GM12891 (cell line): ENCODE results near the gene MFAP4. TPM values are rescaled to one million over a fixed set of nuclear protein-coding genes. Genes with fewer than 3 reads are reported as not detected.

ENCODE experiments used
- DNase-seq: peaks from one replicate; pipeline ENCODE4 v3.0.0; 2011; ENCODE audit warnings: low spot score; ENCODE audit not compliant: insufficient read length
- FAIRE-seq: peaks from 2 replicates; lab custom pipeline; 2011; peaks lifted over from hg19 to GRCh38; lab: Jason Lieb, UNC
- PAX5 ChIP-seq: IDR thresholded peaks from 2 replicates; pipeline ENCODE4 v1.6.1; 2011; ENCODE audit warnings: low read length, moderate library complexity, mild to moderate bottlenecking; ENCODE audit not compliant: insufficient read depth, severe bottlenecking
- POLR2A ChIP-seq: IDR thresholded peaks from 2 replicates; pipeline ENCODE4 v1.6.1; 2011; ENCODE audit warnings: low read depth, low read length, control low read depth
- POLR2AphosphoS5 ChIP-seq: IDR thresholded peaks from 2 replicates; pipeline ENCODE4 v1.6.1; 2011; ENCODE audit warnings: low read depth, low read length, control low read depth
- POU2F2 ChIP-seq: IDR thresholded peaks from 2 replicates; pipeline ENCODE4 v1.6.1; 2011; ENCODE audit warnings: low read depth, mild to moderate bottlenecking, control low read depth, low read length, moderate library complexity
- SPI1 ChIP-seq: IDR thresholded peaks from 2 replicates; pipeline ENCODE4 v1.6.1; 2011; ENCODE audit warnings: low read depth, low read length, control low read depth
- TAF1 ChIP-seq: IDR thresholded peaks from 2 replicates; pipeline ENCODE4 v1.6.1; 2011; ENCODE audit warnings: low read depth, low read length, control low read depth
- polyA plus RNA-seq: library from polyadenylated mRNA; unstranded; fragments of >200 nt; gene quantifications from one replicate; pipeline ENCODE4 v1.2.1, GENCODE V29; 2012; ENCODE audit warnings: low read depth, missing spikeins, inconsistent platforms; ENCODE audit not compliant: missing spikeins

The MFAP4 gene, protein sequence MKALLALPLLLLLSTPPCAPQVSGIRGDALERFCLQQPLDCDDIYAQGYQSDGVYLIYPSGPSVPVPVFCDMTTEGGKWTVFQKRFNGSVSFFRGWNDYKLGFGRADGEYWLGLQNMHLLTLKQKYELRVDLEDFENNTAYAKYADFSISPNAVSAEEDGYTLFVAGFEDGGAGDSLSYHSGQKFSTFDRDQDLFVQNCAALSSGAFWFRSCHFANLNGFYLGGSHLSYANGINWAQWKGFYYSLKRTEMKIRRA
- 0.08 TPM for polyA plus RNA-seq

DNA sequence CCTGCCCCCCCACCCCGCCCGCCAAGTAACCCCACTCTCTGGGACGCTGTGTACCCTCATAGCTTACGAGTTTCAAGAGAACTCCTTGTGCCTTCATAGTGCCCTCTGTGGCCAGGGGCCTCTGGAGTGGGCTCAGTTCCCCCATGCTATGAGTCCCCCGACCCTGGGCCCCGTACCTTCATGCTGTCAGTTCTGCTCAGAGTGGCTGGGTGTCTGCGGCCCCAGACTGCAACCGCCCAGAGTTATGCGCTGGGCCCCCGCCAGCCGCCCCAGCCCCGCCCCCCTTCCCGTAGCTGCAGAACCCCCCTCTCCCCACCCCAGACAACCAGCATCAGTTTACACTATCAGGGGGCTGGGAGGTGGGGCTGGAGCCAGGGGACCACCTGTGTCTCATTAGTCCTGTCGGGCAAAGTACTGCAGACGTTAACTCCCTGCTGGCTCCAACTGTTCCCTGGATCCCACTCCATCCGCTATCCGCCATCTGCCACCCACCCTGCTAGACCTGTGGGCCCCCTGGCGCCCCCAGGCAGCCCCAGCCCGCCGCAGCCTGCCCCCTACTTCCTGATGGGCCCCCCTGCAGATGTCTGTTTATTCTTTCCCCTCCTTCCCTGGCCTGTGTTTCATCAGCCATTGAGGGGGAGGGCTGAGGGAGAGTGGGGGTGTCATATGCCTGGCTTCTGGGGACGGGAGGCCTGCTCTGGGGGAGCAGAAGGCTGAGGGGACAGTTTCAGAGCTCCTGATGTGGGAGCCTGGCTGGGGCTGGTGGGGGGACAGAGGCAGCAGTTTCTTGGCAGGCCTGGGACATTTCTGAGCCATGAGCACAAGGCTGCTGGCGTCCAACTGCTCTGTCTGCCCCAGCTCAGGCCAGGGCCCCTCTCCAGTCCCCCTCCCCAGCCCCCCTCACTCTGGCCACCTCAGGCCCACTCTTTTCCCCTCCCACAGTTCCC lies at the start of gene MFAP4:
Gene MFAP4, minus strand, starts transcription at position 217 of the 947 bp plus-strand sequence. Its CDS starts 35 bp downstream, at position 182.
- TF ChIP-seq PAX5 (no peak), POLR2AphosphoS5 (no peak), POU2F2 (no peak), SPI1 (no peak), POLR2A (no peak), TAF1 (no peak)
- FAIRE-seq (no peak), DNase-seq (no peak)

DNA sequence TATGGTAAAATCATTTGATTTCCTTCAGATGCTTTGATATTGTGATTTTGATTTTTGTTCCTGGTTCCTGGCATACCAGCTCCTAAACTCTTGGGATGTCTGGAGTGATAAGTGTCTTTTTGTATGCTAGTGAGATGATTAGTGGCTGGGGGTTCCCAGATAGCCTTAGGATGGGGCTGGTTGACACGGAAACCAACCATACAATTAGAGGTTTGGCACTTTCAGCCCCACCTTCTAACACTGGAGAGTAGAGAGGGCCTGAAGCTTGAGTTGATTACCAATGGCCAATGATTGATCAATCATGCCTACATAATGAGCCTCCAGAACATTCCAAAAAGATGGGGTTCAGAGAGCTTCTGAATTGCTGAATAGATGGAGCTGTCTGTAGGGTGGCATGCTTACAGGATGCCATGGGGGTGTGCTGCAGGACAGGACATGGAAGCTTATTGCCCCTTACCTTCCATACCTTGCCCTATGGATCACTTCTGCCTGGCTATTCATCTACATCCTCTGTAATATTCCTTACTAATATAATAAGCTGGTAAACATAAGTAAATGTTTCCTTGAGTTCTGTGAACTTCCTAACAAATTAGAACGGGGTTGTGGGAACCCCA lies 46.8 kb upstream of the MFAP4 start:
- DNase-seq = no peak
- TF ChIP-seq PAX5 (no peak), POLR2AphosphoS5 (no peak), POLR2A (no peak), SPI1 (no peak), TAF1 (no peak), POU2F2 (no peak)
- no peak for FAIRE-seq

DNA sequence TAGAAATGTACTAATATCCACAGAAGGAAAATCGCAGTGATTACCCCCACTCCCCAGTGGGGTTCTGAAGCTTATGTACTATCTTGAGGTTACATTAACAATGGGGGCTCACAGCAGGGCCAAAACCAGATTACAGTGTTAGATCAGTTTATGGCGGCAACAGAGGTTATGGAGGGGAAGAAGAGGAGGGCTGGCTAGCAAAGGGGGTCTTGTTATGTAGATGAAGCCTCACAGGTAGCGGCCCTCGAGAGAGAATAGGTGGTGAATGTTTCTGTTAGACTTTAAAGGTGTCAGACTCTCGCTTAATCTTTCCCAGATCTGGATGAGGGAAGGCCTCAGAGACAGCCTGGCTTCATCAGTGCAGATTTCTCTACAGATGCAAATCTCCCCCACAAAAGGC lies 46.3 kb upstream of the MFAP4 start:
- TF ChIP-seq POLR2AphosphoS5 (no peak), TAF1 (no peak)
- FAIRE-seq (no peak), DNase-seq (no peak)

DNA sequence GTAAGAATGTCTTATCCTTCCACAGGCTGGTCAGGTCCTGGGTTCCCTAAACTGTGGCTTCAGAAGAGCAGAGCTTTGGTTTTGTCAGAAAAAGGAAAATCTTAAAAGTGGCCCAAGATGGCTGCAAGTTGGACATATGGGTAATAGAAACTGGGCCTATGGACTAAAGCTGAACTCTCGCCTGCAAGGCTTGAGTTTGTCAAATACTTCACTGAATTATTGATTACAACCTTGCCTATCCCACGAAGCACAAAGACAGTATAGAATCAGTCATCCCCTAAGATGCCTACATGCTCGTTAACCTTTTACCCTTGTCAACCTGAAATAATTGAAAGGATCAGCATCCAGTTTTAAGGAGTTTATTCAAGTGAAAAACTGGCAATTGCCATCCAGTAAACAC lies 44.7 kb upstream of the MFAP4 start:
- no peak for FAIRE-seq
- no peak for DNase-seq
- no peak for TF ChIP-seq SPI1

DNA sequence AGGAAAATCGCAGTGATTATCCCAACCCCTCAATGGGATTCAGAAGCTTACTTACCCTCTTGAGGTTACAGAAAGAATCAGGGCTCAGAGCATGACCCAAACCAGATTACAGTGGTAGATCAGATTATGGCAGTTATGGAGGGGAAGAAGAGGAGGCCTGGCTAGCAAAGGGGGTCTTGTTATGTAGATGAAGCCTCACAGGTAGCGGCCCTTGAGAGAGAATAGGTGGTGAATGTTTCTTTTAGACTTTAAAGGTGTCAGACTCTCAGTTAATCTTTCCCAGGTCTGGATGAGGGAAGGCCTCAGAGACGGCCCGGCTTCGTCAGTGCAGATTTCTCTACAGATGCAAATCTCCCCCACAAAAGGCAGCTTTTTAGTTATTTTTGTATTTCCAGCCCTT lies 39.6 kb upstream of the MFAP4 start:
- TF ChIP-seq SPI1 (no peak), POLR2A (no peak), TAF1 (no peak), POU2F2 (no peak), POLR2AphosphoS5 (no peak), PAX5 (no peak)
- DNase-seq (no peak), FAIRE-seq (no peak)

DNA sequence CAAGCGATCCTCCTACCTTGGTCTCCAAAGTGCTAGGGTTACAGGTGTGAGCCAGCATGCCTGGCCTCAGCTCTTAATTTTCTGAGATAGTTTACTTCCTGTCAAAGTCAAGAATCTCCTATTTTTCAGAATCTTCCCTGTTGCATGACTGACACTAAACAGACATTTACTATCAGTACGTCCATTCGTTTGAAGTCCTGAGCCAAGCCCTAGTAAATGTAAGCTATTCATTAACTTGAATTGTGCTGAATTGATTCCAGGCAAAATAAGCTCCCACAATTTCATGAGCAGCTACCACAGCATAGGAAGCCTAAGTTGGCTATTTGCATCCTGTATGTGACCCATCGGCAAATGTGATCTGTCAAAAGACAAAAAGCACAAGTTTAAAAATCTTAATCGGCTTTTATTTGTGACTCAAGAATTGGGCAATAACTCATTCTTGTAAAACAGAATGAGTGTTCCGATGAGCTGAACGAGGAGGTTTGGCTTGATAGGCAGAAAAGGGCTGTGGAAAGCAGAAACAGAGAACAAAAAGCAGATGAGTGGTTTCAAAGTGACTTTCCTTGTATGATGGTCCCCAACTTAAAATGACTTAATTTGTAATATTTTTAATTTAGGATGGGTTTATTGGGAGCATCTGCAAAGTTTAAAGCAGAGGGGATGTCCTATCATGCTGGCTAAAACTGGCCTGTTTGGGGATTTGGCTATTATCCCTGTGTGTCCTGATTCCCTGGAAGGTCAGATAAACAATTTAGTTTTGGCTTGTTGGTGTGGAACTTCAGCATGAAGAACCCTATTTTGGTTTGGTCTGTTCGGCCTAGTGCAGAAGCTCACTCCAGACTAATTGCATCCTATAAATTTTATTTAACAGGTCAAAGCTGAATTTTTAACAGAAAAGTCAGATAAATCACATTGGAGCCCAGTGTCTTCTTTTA lies 38.2 kb upstream of the MFAP4 start:
- no peak for FAIRE-seq
- DNase-seq = no peak
- TF ChIP-seq POU2F2 (no peak), PAX5 (no peak), POLR2A (no peak), POLR2AphosphoS5 (no peak), TAF1 (no peak), SPI1 (no peak)

DNA sequence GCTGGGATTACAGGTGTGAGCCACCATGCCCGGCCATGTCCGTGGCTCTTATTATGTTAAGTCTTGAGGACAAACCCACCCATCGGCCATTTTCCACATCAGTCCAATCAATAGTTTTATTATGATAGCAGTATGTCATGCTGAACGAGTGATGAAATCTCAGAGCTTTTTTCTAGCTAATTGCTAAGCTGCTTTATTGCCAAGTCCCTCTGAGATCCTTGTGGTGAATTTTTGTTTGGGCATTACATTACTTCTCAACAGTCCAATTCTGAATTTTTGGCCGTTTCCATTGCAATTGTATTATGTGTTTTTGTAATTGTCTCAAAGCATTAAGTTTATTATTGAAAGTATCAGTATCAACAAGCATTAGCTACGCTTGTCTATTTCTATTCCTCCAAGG lies 34.9 kb upstream of the MFAP4 start:
- DNase-seq = no peak
- FAIRE-seq = no peak

DNA sequence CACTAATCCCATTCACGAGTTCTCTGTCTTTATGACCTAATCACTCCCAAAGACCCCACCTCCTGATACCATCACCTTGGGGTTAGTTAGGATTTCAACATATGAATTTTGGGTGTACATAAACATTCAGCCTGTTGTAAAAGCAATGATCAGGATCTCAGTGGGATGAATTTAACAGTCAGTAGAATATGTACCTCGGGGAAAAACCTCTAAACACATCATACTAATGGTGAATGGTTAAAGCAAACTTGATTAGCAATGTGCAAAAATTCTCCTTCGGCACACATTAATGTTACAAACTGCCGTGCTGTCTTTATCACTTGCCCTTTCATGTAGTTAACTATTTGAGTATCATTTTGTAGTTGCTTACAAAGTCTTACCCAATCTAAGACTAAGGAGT lies 34.2 kb upstream of the MFAP4 start:
- no peak for FAIRE-seq
- no peak for DNase-seq
- no peak for TF ChIP-seq PAX5
- no peak for TF ChIP-seq POLR2AphosphoS5
- no peak for TF ChIP-seq POU2F2
- TF ChIP-seq SPI1 = no peak
- TF ChIP-seq POLR2A = no peak
- TF ChIP-seq TAF1 = no peak

More for the DNA sequence above, 34.9 kb upstream of the MFAP4 start:
- TF ChIP-seq PAX5 (no peak), POLR2AphosphoS5 (no peak)
